ENCODE measurements around the gene PROK1.
A peak's percentile ranks its signal among the peaks of the same experiment; 100 is the strongest.
"Not testable (repeated sequence)": the region's sequence is repeated elsewhere in the genome, so short reads cannot be mapped to it uniquely, and the experiment has no call there.

The PROK1 gene

GRCh38 chr1:110450929-110451328 is at the start of gene PROK1:
TSS of gene PROK1 (plus strand) at chr1:110451149. CDS start at chr1:110451217, 68 bp downstream.
- no peak for DNase-seq

DNA sequence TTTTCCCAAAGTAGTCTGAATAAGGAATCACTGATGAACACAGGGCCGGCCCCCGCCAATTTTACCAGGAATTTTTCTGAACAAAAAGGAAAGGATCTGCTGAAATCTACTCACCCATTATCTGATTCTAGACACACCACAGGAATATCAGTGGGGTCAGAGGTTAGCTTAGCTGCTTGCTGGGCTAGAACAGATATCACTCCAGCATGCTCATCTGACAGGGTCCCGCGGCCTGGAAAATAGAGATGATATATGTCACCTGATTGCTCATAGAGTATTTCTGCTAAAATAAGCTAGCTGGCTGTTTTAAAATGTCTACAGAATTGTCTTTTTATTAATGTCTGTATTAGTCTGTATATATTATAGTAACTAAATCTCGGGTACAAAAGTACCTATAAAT is 47.1 kb upstream of the PROK1 start:
- no peak for DNase-seq

- DNase-seq: no peak
Measured at GRCh38 chr1:110404401-110404800, 46.5 kb upstream of the PROK1 start.

DNA sequence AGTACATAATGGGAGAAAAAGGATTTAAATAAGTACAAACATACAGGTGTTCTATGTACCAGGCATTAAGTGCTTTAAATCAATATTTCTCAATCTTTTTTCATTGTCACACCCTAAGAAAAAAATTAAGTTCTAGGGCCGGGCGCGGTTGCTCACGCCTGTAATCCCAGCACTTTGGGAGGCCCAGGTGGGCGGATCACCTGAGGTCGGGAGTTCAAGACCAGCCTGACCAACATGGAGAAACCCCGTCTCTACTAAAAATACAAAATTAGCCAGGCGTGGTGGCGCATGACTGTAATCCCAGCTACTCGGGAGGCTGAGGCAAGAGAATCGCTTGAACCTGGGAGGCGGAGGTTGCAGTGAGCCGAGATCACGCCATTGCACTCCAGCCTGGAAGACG is 44.5 kb upstream of the PROK1 start:
- not testable (repeated sequence) for DNase-seq

- peak; percentile 71 for DNase-seq
Measured at GRCh38 chr1:110407260-110408210, 43.4 kb upstream of the PROK1 start, which contains the start of gene LAMTOR5. TSS of gene LAMTOR5 (minus strand) at chr1:110407694. CDS start at chr1:110407620, 74 bp downstream.

DNA sequence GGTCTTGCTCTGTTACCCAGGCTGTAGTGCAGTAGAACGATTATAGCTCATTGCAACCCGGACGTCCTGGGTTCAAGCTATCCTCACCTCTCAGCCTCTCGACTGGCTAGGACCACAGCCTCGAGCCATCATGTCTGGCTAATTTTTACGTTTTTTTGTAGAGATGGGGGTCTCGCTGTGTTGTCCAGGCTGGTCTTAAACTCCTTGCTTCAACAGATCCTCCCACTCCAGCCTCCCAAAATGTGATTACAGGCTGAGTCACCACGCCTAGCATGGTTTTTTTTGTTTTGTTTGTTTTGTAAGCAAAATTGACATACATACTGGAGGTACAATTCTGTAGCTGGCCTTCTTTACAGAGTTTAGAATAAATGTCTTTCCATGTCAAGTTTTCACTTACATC is 42.5 kb upstream of the PROK1 start:
- no peak for DNase-seq

- DNase-seq: no peak
Measured at GRCh38 chr1:110409316-110409715, 41.6 kb upstream of the PROK1 start.

DNA sequence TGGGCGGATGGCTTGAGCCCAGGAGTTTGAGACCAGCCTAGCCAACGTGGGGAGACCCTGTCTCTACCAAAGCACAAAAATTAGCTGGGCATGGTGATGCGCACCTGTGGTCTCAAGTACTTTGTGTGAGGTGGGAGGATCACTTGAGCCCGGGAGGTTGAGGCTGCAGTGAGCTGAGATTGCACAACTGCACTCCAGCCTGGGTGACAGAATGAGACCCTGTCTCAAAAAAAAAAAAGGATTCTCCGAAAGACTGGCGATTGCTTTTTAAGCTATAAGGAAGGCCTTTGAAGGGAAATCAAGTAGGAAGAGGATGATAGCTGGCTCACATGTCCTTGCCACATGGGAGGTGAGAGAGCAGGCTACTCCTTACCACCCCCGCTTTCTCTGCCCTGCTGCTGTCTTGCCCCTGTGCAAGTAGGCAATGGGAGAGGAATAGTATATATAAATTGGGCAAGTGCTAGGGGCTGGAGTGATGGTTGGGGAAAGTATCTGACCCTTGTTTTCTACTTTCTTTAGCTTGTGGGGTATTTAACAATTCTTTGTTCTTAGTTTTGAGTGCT is 39.7 kb upstream of the PROK1 start:
- DNase-seq: no peak

- DNase-seq: peak; percentile 64
Measured at GRCh38 chr1:110412576-110412975, 38.4 kb upstream of the PROK1 start.

- not testable (repeated sequence) for DNase-seq
Measured at GRCh38 chr1:110413045-110413444, 37.9 kb upstream of the PROK1 start.

GRCh38 chr1:110418729-110419128 is 32.2 kb upstream of the PROK1 start:
- no peak for DNase-seq

DNA sequence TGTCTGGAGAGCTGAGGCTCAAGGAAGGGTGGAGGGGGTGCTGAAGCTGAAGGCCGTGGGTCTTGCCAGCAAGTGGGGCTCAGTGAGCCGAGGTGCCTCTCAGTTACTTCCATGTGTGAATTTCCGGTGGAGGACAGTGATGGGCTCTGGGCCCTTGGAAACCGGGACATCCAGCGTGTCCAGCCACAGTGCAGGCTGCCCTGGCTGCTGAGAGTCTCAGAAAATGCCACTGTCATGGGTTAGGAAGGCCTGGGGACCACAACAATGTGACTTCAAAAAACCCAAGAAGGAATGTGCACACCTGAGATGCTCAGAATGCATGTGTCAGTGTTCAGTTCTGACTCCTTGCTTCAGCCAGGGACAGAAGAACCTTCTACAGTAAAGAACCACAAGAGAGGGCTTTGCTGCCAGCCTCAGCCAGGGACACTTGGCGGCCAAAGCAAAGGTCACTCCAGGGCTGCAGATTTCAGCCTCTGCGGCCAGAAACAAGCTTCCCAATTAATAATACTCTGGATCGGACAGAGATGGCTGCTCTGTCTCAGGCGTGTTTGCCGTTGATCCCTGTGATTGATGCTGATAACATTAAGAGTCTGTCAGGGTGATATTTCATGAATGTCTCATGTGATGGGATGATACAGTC is 30.8 kb upstream of the PROK1 start:
- no peak for DNase-seq

DNA sequence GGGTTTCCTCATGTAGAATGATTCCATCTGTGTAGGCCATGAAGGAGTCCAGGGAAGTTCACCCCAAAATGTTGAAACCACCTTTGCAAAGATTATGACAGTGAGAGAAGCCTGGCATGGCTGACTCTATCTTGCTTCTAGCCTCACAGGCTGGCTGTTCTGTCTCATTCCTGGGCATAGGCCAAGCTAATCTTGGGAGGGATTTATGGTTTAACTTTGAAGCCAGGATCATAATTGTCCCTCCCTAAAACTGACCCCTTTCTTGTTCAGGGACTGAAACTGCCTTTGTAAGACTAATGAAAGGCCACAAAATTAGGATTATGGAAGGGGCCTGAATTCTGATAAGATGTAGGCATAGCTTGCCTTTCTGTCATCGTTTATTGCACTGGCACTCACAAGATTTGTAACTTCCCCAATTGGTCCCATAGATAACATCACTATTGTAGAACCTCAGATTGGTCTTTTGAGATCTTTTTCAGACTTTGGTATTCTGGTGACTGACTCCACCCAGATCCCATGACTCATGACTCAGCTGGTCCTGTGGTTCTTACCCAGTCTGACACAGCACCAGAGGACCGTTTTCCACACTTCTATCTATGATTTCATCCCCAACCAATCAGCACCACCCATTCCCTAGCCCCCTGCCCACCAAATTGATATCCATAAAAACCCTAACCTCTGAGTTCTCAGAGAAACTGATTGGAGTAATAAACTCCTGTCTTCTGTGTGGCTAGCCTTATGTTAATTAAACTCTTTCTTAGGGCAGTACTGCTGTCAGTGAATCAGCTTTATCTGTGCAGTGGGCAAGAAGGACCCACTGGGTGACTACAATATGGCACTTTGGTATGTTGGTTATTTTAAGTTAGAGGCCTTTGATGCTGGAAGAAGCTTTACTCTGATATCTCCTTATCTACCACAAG is 29.8 kb upstream of the PROK1 start:
- DNase-seq: no peak

GRCh38 chr1:110424699-110425611 is 26.0 kb upstream of the PROK1 start:
- DNase-seq: no peak

GRCh38 chr1:110425612-110426152 is 25.3 kb upstream of the PROK1 start:
- DNase-seq: no peak

DNA sequence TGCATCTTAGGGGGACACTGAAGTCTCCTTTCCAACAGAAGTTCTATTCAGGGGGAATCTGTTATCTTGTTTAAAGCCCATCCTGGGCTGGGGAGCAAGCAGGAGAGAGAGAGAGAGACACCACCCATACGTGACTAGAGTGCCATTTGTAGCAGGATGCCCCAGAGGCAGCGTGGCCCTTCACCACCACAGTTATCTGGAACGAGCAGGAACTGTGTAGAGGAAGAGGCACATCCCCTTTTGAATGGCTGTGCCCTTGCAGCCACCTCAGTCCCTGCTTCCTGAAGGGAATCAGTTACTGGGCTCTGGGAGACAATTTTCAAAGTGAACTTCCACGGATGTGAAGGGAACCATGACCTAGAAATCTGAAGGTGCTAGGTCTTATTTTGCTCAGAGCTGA is 24.1 kb upstream of the PROK1 start:
- DNase-seq: no peak

DNA sequence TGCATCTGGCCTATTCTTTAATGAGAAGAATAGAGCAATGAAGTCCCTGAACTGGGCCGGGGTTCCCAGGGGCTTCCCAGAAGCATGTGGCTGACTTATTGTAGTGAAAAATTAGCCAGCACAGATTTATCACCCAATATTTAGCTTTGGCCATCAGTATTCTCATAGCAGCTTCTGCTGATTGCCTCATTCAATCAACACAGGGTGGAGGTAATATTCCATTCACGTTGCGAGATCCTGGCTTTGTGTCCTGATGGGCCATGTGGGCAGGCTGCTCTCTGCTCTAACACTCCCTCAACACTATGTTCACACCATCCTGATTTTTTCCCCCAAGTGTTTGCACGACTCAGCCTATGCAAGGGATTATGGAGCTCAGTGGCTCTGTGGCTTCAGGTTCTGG is 22.0 kb upstream of the PROK1 start:
- DNase-seq: no peak

DNA sequence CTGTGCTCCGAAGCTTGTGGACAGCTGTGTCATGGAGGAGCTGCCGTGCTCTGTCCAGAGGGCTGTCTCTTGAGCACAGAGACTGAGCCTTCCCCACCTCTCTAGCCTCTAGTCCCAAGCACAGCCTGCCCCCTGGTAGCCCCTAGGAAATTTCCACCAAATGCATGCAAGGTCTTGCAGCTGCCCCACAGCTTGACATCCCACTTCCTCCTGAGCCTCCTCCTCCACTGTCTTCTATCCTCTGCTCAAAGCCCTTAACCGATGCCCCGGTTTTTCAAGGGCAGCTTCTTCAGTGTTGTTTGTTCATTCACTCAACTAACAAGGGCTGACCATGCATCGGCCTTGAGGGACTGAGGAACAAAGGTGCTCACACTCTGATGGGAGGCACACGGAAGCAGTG is 20.6 kb upstream of the PROK1 start:
- DNase-seq: no peak

DNA sequence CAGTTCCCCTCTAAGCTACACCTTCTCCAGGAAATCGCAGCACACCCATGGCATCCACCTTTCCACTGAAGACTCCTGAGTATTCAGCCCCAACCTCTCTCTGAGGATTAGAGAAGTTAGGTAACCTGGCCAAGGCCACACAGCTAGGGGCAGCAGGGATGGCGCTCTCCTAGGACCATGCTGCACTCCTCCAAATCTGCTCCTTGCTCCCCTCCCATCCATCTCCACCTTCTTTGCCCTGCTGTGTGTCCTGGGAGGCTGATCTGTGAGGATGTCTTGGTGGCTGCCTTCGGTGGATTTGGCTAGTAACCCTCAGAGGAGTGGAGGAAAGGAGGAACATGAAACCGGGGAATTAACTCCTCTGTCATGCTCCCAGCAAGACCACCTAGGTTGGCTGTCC is 20.0 kb upstream of the PROK1 start:
- no peak for DNase-seq

- no peak for DNase-seq
Measured at GRCh38 chr1:110433213-110433612, 17.7 kb upstream of the PROK1 start.

GRCh38 chr1:110433803-110434202 is 17.1 kb upstream of the PROK1 start:
- no peak for DNase-seq
